ENCODE measurements around the gene MN1. TPM values are rescaled to one million over a fixed set of nuclear protein-coding genes. Genes with fewer than 3 reads are reported as not detected.
A peak's percentile ranks its signal among the peaks of the same experiment; 100 is the strongest.

Gene MN1
- total and polyA plus RNA-seq, 2 of the 8 experiments (the other 6 are each of a cell fraction or from before 2014, with no cell fraction given): 3.1 to 4.9 TPM

DNA sequence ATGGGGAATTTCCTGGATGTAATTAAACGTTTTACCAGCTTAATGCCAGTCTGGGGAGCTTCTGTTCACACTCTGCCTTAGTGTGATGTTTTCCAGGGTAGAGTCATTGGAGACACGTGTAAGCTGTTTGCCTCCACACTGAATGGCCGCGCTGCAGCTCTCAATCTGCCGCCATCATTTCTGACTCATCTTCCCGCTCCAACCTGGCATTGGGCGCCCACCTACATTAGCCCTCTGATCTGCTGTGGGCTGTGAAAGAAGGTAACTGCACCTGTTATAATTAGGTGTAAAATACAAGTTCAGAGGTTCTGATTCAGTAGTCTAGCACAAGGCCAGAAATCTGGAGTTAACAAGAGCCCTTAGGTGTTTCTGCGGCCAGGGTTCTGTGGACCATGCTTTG, 54.6 kb downstream of the MN1 start:
- H2BK15ac ChIP-seq (ENCODE audit: low read length): peak overlapping the region; percentile 23; the same call in 1 of the 2 replicates
- FAIRE-seq (no peak), DNase-seq (ENCODE audit: low read depth in 1 of 2, low spot score in 2 of 2) (no peak)
- no peak overlapping the region for H3K9ac ChIP-seq (replicated peaks in 1 of 4; ENCODE audit: extremely low read depth in 1 of 4, low read depth in 3 of 4, low read length in 3 of 4)
- 86% methylated on average over 8 of the region's 8 CpGs; no CpG with 5 or more reads in 1 of the 2 experiments for WGBS, 2 experiments (ENCODE audit: extremely low coverage in 1 of 2, insufficient coverage in 1 of 2, insufficient read length in 1 of 2, insufficient replicate concordance in 2 of 2, low coverage in 1 of 2, low lambda C conversion rate in 2 of 2, missing lambda C conversion rate in 1 of 2)
- H4K20me1 ChIP-seq (replicated peaks in 1 of 2; ENCODE audit: control insufficient read depth in 1 of 2, insufficient read depth in 2 of 2, low read length in 2 of 2): no peaks in the 10 kb centered on the region
- H3K36me3 ChIP-seq (ENCODE audit: control insufficient read depth in 2 of 4, insufficient read depth in 4 of 4, low read length in 3 of 4): no peaks in the 10 kb centered on the region
- peak overlapping the region; percentile 57; the same call in 1 of the 2 replicates for H2AK5ac ChIP-seq (ENCODE audit: low read depth, low read length)
- H2BK12ac ChIP-seq (ENCODE audit: low read depth, low read length): peak overlapping the region; percentile 64; the same call in 1 of the 2 replicates
- H3K27me3 ChIP-seq (replicated peaks in 1 of 4; ENCODE audit: control insufficient read depth in 3 of 4, extremely low read depth in 1 of 4, insufficient read depth in 3 of 4, low read length in 3 of 4): peaks cover 0 to 3% (median 0%) of the 10 kb centered on the region in 4 experiments; a peak in 1 of 7 replicates
- H3K23ac ChIP-seq (ENCODE audit: insufficient read length): no peak overlapping the region
- peak overlapping the region; percentile 98 for H2BK20ac ChIP-seq (ENCODE audit: low read length)
- no peak overlapping the region for H3K27ac ChIP-seq (ENCODE audit: low read depth, low read length)
- peak overlapping the region; percentile 83 for H4K91ac ChIP-seq (replicated peaks; ENCODE audit: insufficient read length, low read length)
- peaks cover 3 to 10% of the 10 kb centered on the region in 2 experiments for H3K79me2 ChIP-seq (ENCODE audit: control insufficient read depth in 1 of 2, insufficient read depth in 2 of 2, low read length in 2 of 2)
- H2AFZ ChIP-seq (ENCODE audit: low read length): no peak overlapping the region
- no peaks in the 10 kb centered on the region for H3K9me3 ChIP-seq (ENCODE audit: insufficient read depth in 2 of 2, low read depth in 1 of 2, low read length in 1 of 2)
- H3K79me1 ChIP-seq (ENCODE audit: low read depth, low read length): no peaks in the 10 kb centered on the region
- ChIA-PET POLR2A (ENCODE audit: partially characterized antibody) (interaction anchor here (0.8 to 2.0 kb wide), 2 partner anchors 26 to 80 kb away, joined by 3 to 4 read pairs; no protein-coding TSS in a partner anchor), CTCF (ENCODE audit: partially characterized antibody) (interaction anchor here (0.5 to 2.7 kb wide), 11 partner anchors 10 to 66 kb away, joined by 3 to 13 read pairs (median 3); no protein-coding TSS in a partner anchor)
- peaks cover 13 to 39% (median 26%) of the 10 kb centered on the region in 4 experiments for H3K4me1 ChIP-seq (replicated peaks in 1 of 4; ENCODE audit: control insufficient read depth in 3 of 4, insufficient read depth in 4 of 4, low read length in 3 of 4)
- H3K4me3 ChIP-seq (ENCODE audit: extremely low read depth in 1 of 4, insufficient read depth in 2 of 4, low read depth in 3 of 4, low read length in 4 of 4): no peak overlapping the region
- H2BK5ac ChIP-seq (ENCODE audit: low read depth, low read length): 0 out of 2 replicates have a peak overlapping the region, but pooled peaks have one; percentile 60
- H3K4ac ChIP-seq (replicated peaks; ENCODE audit: insufficient read length, low read depth, low read length): no peak overlapping the region
- H3K14ac ChIP-seq (ENCODE audit: insufficient read length): no peak overlapping the region
- peak overlapping the region; percentile 43 for H3K18ac ChIP-seq (ENCODE audit: extremely low read depth, low read length)
- H4K5ac ChIP-seq (ENCODE audit: insufficient read length, low read depth, low read length): no peak overlapping the region
- H2BK120ac ChIP-seq (replicated peaks; ENCODE audit: low read depth, low read length): peak overlapping the region; percentile 35
- H3K23me2 ChIP-seq (ENCODE audit: low read depth, low read length): no peaks in the 10 kb centered on the region; the same call in 1 of the 2 replicates
- H4K8ac ChIP-seq (ENCODE audit: extremely low read depth, insufficient read depth, low read length): peak overlapping the region; percentile 40; the same call in 1 of the 2 replicates
- H3K4me2 ChIP-seq (ENCODE audit: insufficient read depth in 1 of 2, low read depth in 2 of 2, low read length in 2 of 2): no peak overlapping the region
- H3K56ac ChIP-seq (replicated peaks; ENCODE audit: insufficient read length, low read depth, low read length): no peak overlapping the region
- TF ChIP-seq RXRA (IDR thresholded peaks at IDR 0.05; ENCODE audit: insufficient read depth, low read depth, low read length): no peak
- no peak for TF ChIP-seq HDAC6 (IDR thresholded peaks at IDR 0.05; ENCODE audit: low read depth, low read length)
- no peak for TF ChIP-seq NRF1 (IDR thresholded peaks at IDR 0.05; ENCODE audit: low read depth, low read length)
- no peak for TF ChIP-seq ZNF274 (IDR thresholded peaks at IDR 0.05; ENCODE audit: borderline replicate concordance, extremely low read depth, low read length)
- TF ChIP-seq RNF2 (IDR thresholded peaks at IDR 0.05; ENCODE audit: borderline replicate concordance, low read depth, low read length, missing control alignments, poor library complexity, severe bottlenecking): no peak
- TF ChIP-seq SIX5 (IDR thresholded peaks at IDR 0.05; ENCODE audit: low read depth, low read length): no peak
- no peak for TF ChIP-seq BACH1 (IDR thresholded peaks at IDR 0.05; ENCODE audit: low read length)
- TF ChIP-seq, protein P1, sequence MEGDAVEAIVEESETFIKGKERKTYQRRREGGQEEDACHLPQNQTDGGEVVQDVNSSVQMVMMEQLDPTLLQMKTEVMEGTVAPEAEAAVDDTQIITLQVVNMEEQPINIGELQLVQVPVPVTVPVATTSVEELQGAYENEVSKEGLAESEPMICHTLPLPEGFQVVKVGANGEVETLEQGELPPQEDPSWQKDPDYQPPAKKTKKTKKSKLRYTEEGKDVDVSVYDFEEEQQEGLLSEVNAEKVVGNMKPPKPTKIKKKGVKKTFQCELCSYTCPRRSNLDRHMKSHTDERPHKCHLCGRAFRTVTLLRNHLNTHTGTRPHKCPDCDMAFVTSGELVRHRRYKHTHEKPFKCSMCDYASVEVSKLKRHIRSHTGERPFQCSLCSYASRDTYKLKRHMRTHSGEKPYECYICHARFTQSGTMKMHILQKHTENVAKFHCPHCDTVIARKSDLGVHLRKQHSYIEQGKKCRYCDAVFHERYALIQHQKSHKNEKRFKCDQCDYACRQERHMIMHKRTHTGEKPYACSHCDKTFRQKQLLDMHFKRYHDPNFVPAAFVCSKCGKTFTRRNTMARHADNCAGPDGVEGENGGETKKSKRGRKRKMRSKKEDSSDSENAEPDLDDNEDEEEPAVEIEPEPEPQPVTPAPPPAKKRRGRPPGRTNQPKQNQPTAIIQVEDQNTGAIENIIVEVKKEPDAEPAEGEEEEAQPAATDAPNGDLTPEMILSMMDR (IDR thresholded peaks at IDR 0.05; ENCODE audit: control extremely low read depth in 1 of 3, insufficient read depth in 1 of 3, low read depth in 1 of 3, low read length in 3 of 3): no peak
- no peak for TF ChIP-seq SIN3A (conservative IDR thresholded peaks at IDR 0.05 in 1 of 2, IDR thresholded peaks at IDR 0.05 in 1 of 2; ENCODE audit: low read depth in 1 of 2, low read length in 2 of 2)
- TF ChIP-seq TAF1 (IDR thresholded peaks at IDR 0.05; ENCODE audit: low read depth, low read length): no peak
